ENCODE data around the gene SCNN1B.
"Not testable (repeated sequence)": the region's sequence is repeated elsewhere in the genome, so short reads cannot be mapped to it uniquely, and the experiment has no call there.

- TF ChIP-seq CTCF (conservative IDR thresholded peaks at IDR 0.05); ZFX (IDR thresholded peaks at IDR 0.05): not testable (repeated sequence)
Observed at GRCh38 chr16:23381702-23382101, 79.6 kb downstream of the SCNN1B start.

Measured in C4-2B (cell line).